Lower leg skin (tissue), 3 donors: ENCODE data around the gene CSPG4.

Experiments used
- CTCF ChIP-seq, 3 donors: fragments of 450-650 bp; IDR thresholded peaks; one replicate each; pipeline ENCODE4 v1.5.1; 2016; ENCODE audit warnings: antibody characterized with exemption in 3 of 3, mild to moderate bottlenecking in 3 of 3, moderate library complexity in 2 of 3
- POLR2A ChIP-seq, 2 donors: fragments of 450-650 bp; IDR thresholded peaks; one replicate each; pipeline ENCODE4 v1.6.1; 2016 to 2017; ENCODE audit warnings: antibody characterized with exemption in 2 of 2, mild to moderate bottlenecking in 1 of 2, moderate library complexity in 1 of 2

DNA sequence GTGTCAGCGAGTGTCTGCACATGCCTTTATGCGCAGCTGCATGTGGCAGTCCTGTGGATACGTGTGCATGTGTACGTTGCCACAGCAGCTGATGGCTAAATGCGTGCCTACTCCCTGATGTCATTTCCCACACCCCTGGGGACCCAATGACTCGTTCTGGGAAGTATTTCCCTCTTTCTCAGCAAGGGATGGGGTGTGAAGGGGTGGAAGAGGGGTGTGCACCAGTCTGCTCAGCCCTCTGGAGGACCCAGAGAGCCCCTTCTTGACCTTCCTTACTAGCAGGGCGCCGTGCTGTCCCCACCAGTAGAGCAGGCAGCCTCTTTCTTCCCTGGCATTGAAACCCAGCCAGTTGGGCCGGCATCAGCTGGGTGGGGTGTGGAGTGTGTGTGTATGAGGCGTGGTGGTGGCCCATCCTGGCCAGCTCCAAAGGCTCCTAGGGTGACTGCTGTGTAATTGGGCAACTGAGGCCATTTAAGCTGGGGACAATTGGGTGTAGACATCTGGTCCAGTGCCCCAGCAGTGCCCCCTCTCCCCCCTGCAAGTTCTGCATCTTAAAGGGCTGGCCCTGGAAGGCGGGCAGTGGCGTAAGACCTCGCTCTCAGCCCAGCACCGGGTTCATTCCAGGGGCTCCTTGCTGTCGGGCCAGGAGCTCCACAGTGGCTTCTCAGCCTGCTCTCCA lies 45.7 kb downstream of the CSPG4 start:
- TF ChIP-seq CTCF (IDR thresholded peaks at IDR 0.05) (no peak), POLR2A (IDR thresholded peaks at IDR 0.05) (no peak)
